Spleen (tissue), 11 donors: Measurements from ENCODE around the gene PRSS57. TPM values are rescaled to one million over a fixed set of nuclear protein-coding genes. Genes with fewer than 3 reads are reported as not detected.
A peak's percentile ranks its signal among the peaks of the same experiment; 100 is the strongest.

ENCODE experiments used
- DNase-seq: peaks from one replicate; pipeline ENCODE4 v3.0.0-alpha.2; 2020
- H3K27ac ChIP-seq, 8 donors: fragments of 200-600 bp; sonication (generic) in 7 of 8; 1 replicate in 4 of 8; 2 replicates in 4 of 8; pipeline versions ENCODE4 v1.5.0 to v1.8.0; 2016 to 2021; ENCODE audit warnings: inconsistent platforms in 4 of 8, mild to moderate bottlenecking in 4 of 8, moderate library complexity in 1 of 8
- H3K27me3 ChIP-seq, 7 donors: fragments of 200-600 bp; sonication (generic) in 6 of 7; replicated peaks in 1 of 7; 1 replicate in 4 of 7; 2 replicates in 3 of 7; pipeline versions ENCODE4 v1.5.0 to v1.8.0; 2016 to 2021; ENCODE audit warnings: inconsistent platforms in 3 of 7, mild to moderate bottlenecking in 1 of 7
- H3K36me3 ChIP-seq, 6 donors: fragments of 200-600 bp; sonication (generic) in 5 of 6; 1 replicate in 4 of 6; 2 replicates in 2 of 6; pipeline versions ENCODE4 v1.5.0 to v1.8.0; 2016 to 2021; ENCODE audit warnings: inconsistent platforms in 2 of 6
- H3K4me1 ChIP-seq, 6 donors: fragments of 200-600 bp; sonication (generic) in 5 of 6; 1 replicate in 3 of 6; 2 replicates in 3 of 6; pipeline versions ENCODE4 v1.5.0 to v1.8.0; 2016 to 2021; ENCODE audit warnings: inconsistent platforms in 3 of 6
- H3K4me3 ChIP-seq, 8 donors: fragments of 200-600 bp; sonication (generic) in 7 of 8; 1 replicate in 4 of 8; 2 replicates in 4 of 8; pipeline versions ENCODE4 v1.5.0 to v1.8.0; 2016 to 2021; ENCODE audit warnings: inconsistent platforms in 4 of 8, mild to moderate bottlenecking in 4 of 8, moderate library complexity in 2 of 8
- H3K9me3 ChIP-seq, 8 donors: fragments of 200-600 bp; sonication (generic) in 7 of 8; 1 replicate in 4 of 8; 2 replicates in 4 of 8; pipeline versions ENCODE4 v1.5.0 to v1.8.0; 2016 to 2021; ENCODE audit warnings: inconsistent platforms in 4 of 8
- CTCF ChIP-seq, 11 experiments: fragments of 200-600 bp in 7 of 11; fragments of 450-650 bp in 4 of 11; sonication (generic) in 4 of 11; IDR thresholded peaks in 8 of 11; conservative IDR thresholded peaks in 3 of 11; 1 replicate in 7 of 11; 2 replicates in 4 of 11; pipeline versions ENCODE4 v1.4.0 to v1.8.0; 2016 to 2021; ENCODE audit warnings: antibody characterized with exemption in 11 of 11, inconsistent platforms in 4 of 11, mild to moderate bottlenecking in 1 of 11
- POLR2A ChIP-seq, 3 donors: fragments of 450-650 bp; IDR thresholded peaks; one replicate each; pipeline ENCODE4 v1.5.1; 2017; ENCODE audit warnings: antibody characterized with exemption in 3 of 3, mild to moderate bottlenecking in 1 of 3
- POLR2AphosphoS5 ChIP-seq, 3 donors: sonication (generic); formaldehyde crosslinking; IDR thresholded peaks; one replicate each; pipeline ENCODE4 v1.5.1; 2017; ENCODE audit warnings: antibody characterized with exemption in 3 of 3
- WGBS, 5 donors: extraction: QIAGEN DNeasy Blood & Tissue Kit in 3 of 5; methylation state at CpG; one replicate each; pipeline versions ENCODE4 v1.1.5 to v1.1.7; 2013 to 2018; 5-methylcytosine and 5-hydroxymethylcytosine counted together
- intact Hi-C: fragments of 100-400 bp; cut with DNase I; formaldehyde crosslinking; loops from one replicate; pipeline ENCODE4 v1.15.0; 2023; ENCODE audit warnings: low total_unique reads
- polyA plus RNA-seq, 3 donors: library from polyadenylated mRNA; stranded (reverse); fragments of 200-250 nt; gene quantifications; one replicate each; pipeline ENCODE4 v1.2.1, GENCODE V29; 2013
- total RNA-seq, 7 donors: library from RNA; depleted of rRNA in 3 of 7; stranded (reverse); fragments of >200 nt in 3 of 7; fragmentation: NEBNext Ultra II Directional in 4 of 7; extraction: Animal tissue kit (Norgen Biotek cat#: 25700) in 4 of 7; gene quantifications; one replicate each; pipeline versions ENCODE4 v1.1.0 to v1.2.1, GENCODE V29; 2016 to 2021
- donor health status: healthy with polysubstance abuse.
- donor health status: DM: no; HTN: no; CAD: no; lungs with moderate emphysema.
- donor health status: DM: no; HTN: no; CAD: no.
- donor health status: Bipolar disorder and iron deficiency.
- donor health status: healthy.
- donor health status: DM: no; HTN: no; CAD: no.
- donor health status: DM: yes; HTN: yes; CAD: no.

PRSS57 gene
- total and polyA plus RNA-seq, 10 donors, result 0.24 to 2.5 (median 0.54) TPM; not detected in 2

GRCh38 chr19:677601-678436 lies 17.4 kb downstream of the PRSS57 start:
- H3K27ac ChIP-seq, result peak overlapping the region in 3 of 8 donors; percentile 56 to 69 (median 62)
- peaks cover 5 to 74% (median 51%) of the 10 kb centered on the region in 6 donors for H3K4me1 ChIP-seq
- no peaks in the 10 kb centered on the region for H3K36me3 ChIP-seq
- H3K27me3 ChIP-seq, result peaks cover 0 to 48% (median 26%) of the 10 kb centered on the region in 7 donors
- H3K9me3 ChIP-seq, result no peaks in the 10 kb centered on the region
- H3K4me3 ChIP-seq, result peak overlapping the region in 2 of 8 donors; percentile 34 to 58
- DNase-seq, result no peak
- intact Hi-C loops, result no loop called here
- no peak for TF ChIP-seq POLR2A (IDR thresholded peaks at IDR 0.05)
- no peak for TF ChIP-seq CTCF (IDR thresholded peaks at IDR 0.05 in 8 of 11, conservative IDR thresholded peaks at IDR 0.05 in 3 of 11)
- no peak for TF ChIP-seq POLR2AphosphoS5 (IDR thresholded peaks at IDR 0.05)
- WGBS, 5 donors, result 61 to 76% (median 70%) methylated on average over 9 to 22 of the region's 22 CpGs

- no peak for DNase-seq
- Histone ChIP-seq H3K27me3 (peaks cover 0 to 48% (median 26%) of the 10 kb centered on the region in 7 donors), H3K9me3 (no peaks in the 10 kb centered on the region), H3K4me1 (peaks cover 5 to 80% (median 53%) of the 10 kb centered on the region in 6 donors), H3K27ac (peak overlapping the region in 4 of 8 donors; percentile 31 to 69 (median 59)), H3K36me3 (no peaks in the 10 kb centered on the region), H3K4me3 (peak overlapping the region in 4 of 8 donors; percentile 19 to 58 (median 34))
- TF ChIP-seq CTCF (IDR thresholded peaks at IDR 0.05 in 8 of 11, conservative IDR thresholded peaks at IDR 0.05 in 3 of 11) (no peak), POLR2AphosphoS5 (IDR thresholded peaks at IDR 0.05) (peak in 1 of 3 donors; percentile 74), POLR2A (IDR thresholded peaks at IDR 0.05) (no peak)
- WGBS, 5 donors, result 9 to 40% (median 19%) methylated on average over 7 to 15 of the region's 15 CpGs
- intact Hi-C loops, result no loop called here
These were observed 18.1 kb downstream of the PRSS57 start for GRCh38 chr19:677201-677600.

GRCh38 chr19:676339-677105 lies 18.7 kb downstream of the PRSS57 start, which contains the start of gene FSTL3:
TSS of gene FSTL3 (plus strand) at chr19:676392. CDS start at chr19:676424, 32 bp downstream.
- H3K4me1 ChIP-seq, result peaks cover 5 to 84% (median 52%) of the 10 kb centered on the region in 6 donors
- no peak for DNase-seq
- peaks cover 0 to 50% (median 26%) of the 10 kb centered on the region in 7 donors for H3K27me3 ChIP-seq
- WGBS, 5 donors, result 10 to 32% (median 14%) methylated on average over 13 to 63 of the region's 63 CpGs
- H3K27ac ChIP-seq, result peak within 1 kb of the TSS in 5 of 8 donors; percentile 26 to 69 (median 56)
- intact Hi-C loops, result no loop called here
- H3K4me3 ChIP-seq, result peak within 1 kb of the TSS in 5 of 8 donors; percentile 6 to 58 (median 33)
- H3K9me3 ChIP-seq, result no peaks in the 10 kb centered on the region
- TF ChIP-seq CTCF (IDR thresholded peaks at IDR 0.05 in 8 of 11, conservative IDR thresholded peaks at IDR 0.05 in 3 of 11) (no peak), POLR2AphosphoS5 (IDR thresholded peaks at IDR 0.05) (peak in 2 of 3 donors; percentile 30), POLR2A (IDR thresholded peaks at IDR 0.05) (no peak)
- H3K36me3 ChIP-seq, result no peaks in the 10 kb centered on the region
